ENCODE results near the gene LINGO3.
"Not testable (repeated sequence)": the region's sequence is repeated elsewhere in the genome, so short reads cannot be mapped to it uniquely, and the experiment has no call there.

The LINGO3 gene

GRCh38 chr19:2281265-2282061, 26.5 kb downstream of the LINGO3 start:
- not testable (repeated sequence) for DNase-seq (ENCODE audit: low read depth)

GRCh38 chr19:2280633-2281264, 27.2 kb downstream of the LINGO3 start:
- DNase-seq (ENCODE audit: low read depth) = no peak

- no peak for DNase-seq (ENCODE audit: low read depth)
Observed at GRCh38 chr19:2278459-2279158, 29.3 kb downstream of the LINGO3 start.

- no peak for DNase-seq (ENCODE audit: low read depth)
Observed at GRCh38 chr19:2277138-2277537, 30.8 kb downstream of the LINGO3 start.

GRCh38 chr19:2276429-2276986, 31.4 kb downstream of the LINGO3 start:
- no peak for DNase-seq (ENCODE audit: low read depth)

- DNase-seq (ENCODE audit: low read depth) = no peak
Observed at GRCh38 chr19:2275588-2276428, 32.1 kb downstream of the LINGO3 start.

- DNase-seq (ENCODE audit: low read depth) = no peak
Observed at GRCh38 chr19:2274931-2275535, 32.9 kb downstream of the LINGO3 start.

GRCh38 chr19:2274185-2274711, 33.7 kb downstream of the LINGO3 start:
- DNase-seq (ENCODE audit: low read depth) = no peak

- peak; percentile 72 for DNase-seq (ENCODE audit: low read depth)
Observed at GRCh38 chr19:2273356-2274184, 34.4 kb downstream of the LINGO3 start.

GRCh38 chr19:2271234-2272103, 36.5 kb downstream of the LINGO3 start:
- no peak for DNase-seq (ENCODE audit: low read depth)

- peak; percentile 59 for DNase-seq (ENCODE audit: low read depth)
Observed at GRCh38 chr19:2270423-2271233, 37.3 kb downstream of the LINGO3 start.

- DNase-seq (ENCODE audit: low read depth) = no peak
Observed at GRCh38 chr19:2270157-2270422, 37.9 kb downstream of the LINGO3 start.

- DNase-seq (ENCODE audit: low read depth) = peak; percentile 99
Observed at GRCh38 chr19:2269244-2270156, 38.5 kb downstream of the LINGO3 start.

- no peak for DNase-seq (ENCODE audit: low read depth)
Observed at GRCh38 chr19:2268861-2269243, 39.1 kb downstream of the LINGO3 start.

- no peak for DNase-seq (ENCODE audit: low read depth)
Observed at GRCh38 chr19:2268480-2268830, 39.5 kb downstream of the LINGO3 start.

GRCh38 chr19:2266183-2266993, 41.6 kb downstream of the LINGO3 start:
- no peak for DNase-seq (ENCODE audit: low read depth)
